Right lobe of liver (tissue), 4 donors: ENCODE data around the gene COA8.

Experiments used
- POLR2A ChIP-seq: fragments of 450-650 bp; IDR thresholded peaks from one replicate; pipeline ENCODE4 v1.6.1; 2017; ENCODE audit warnings: antibody characterized with exemption, mild to moderate bottlenecking
- TF ChIP-seq, protein P1 (sequence below), 4 donors: fragments of 200-600 bp in 3 of 4; fragments of 450-650 bp in 1 of 4; IDR thresholded peaks; one replicate each; pipeline versions ENCODE4 v1.5.1 to v1.8.0; 2016 to 2022; ENCODE audit warnings: antibody characterized with exemption in 4 of 4, mild to moderate bottlenecking in 2 of 4
- donor health status: DM: no; HTN: no; CAD: no.
- donor health status: DM: no; HTN: no; CAD: no.
- donor health status: DM: no; HTN: yes; CAD: no.

GRCh38 chr14:103561381-103562178 lies 1.2 kb upstream of the COA8 start:
- TF ChIP-seq POLR2A, result no peak
- TF ChIP-seq, protein P1, sequence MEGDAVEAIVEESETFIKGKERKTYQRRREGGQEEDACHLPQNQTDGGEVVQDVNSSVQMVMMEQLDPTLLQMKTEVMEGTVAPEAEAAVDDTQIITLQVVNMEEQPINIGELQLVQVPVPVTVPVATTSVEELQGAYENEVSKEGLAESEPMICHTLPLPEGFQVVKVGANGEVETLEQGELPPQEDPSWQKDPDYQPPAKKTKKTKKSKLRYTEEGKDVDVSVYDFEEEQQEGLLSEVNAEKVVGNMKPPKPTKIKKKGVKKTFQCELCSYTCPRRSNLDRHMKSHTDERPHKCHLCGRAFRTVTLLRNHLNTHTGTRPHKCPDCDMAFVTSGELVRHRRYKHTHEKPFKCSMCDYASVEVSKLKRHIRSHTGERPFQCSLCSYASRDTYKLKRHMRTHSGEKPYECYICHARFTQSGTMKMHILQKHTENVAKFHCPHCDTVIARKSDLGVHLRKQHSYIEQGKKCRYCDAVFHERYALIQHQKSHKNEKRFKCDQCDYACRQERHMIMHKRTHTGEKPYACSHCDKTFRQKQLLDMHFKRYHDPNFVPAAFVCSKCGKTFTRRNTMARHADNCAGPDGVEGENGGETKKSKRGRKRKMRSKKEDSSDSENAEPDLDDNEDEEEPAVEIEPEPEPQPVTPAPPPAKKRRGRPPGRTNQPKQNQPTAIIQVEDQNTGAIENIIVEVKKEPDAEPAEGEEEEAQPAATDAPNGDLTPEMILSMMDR (IDR thresholded peaks at IDR 0.05), result no peak
